Measurements from ENCODE around the gene POLR1G.

- no peak for TF ChIP-seq RAD21 (IDR thresholded peaks at IDR 0.05; ENCODE audit: low read depth)
- TF ChIP-seq, protein P1, sequence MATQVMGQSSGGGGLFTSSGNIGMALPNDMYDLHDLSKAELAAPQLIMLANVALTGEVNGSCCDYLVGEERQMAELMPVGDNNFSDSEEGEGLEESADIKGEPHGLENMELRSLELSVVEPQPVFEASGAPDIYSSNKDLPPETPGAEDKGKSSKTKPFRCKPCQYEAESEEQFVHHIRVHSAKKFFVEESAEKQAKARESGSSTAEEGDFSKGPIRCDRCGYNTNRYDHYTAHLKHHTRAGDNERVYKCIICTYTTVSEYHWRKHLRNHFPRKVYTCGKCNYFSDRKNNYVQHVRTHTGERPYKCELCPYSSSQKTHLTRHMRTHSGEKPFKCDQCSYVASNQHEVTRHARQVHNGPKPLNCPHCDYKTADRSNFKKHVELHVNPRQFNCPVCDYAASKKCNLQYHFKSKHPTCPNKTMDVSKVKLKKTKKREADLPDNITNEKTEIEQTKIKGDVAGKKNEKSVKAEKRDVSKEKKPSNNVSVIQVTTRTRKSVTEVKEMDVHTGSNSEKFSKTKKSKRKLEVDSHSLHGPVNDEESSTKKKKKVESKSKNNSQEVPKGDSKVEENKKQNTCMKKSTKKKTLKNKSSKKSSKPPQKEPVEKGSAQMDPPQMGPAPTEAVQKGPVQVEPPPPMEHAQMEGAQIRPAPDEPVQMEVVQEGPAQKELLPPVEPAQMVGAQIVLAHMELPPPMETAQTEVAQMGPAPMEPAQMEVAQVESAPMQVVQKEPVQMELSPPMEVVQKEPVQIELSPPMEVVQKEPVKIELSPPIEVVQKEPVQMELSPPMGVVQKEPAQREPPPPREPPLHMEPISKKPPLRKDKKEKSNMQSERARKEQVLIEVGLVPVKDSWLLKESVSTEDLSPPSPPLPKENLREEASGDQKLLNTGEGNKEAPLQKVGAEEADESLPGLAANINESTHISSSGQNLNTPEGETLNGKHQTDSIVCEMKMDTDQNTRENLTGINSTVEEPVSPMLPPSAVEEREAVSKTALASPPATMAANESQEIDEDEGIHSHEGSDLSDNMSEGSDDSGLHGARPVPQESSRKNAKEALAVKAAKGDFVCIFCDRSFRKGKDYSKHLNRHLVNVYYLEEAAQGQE (IDR thresholded peaks at IDR 0.05; ENCODE audit: low read depth) = no peak
- TF ChIP-seq MAX (IDR thresholded peaks at IDR 0.05) = no peak
- no peak for TF ChIP-seq CREB1 (IDR thresholded peaks at IDR 0.05; ENCODE audit: low read depth)
- no peak for TF ChIP-seq EP300 (IDR thresholded peaks at IDR 0.05; ENCODE audit: borderline replicate concordance)
- no peak for TF ChIP-seq EGR1 (IDR thresholded peaks at IDR 0.05)
- no peak for TF ChIP-seq USF1 (IDR thresholded peaks at IDR 0.05)
- TF ChIP-seq YY1 (IDR thresholded peaks at IDR 0.05; ENCODE audit: low read depth) = no peak
- no peak for TF ChIP-seq ZBTB7A (IDR thresholded peaks at IDR 0.05; ENCODE audit: low read depth)
- no peak for TF ChIP-seq TCF12 (IDR thresholded peaks at IDR 0.05; ENCODE audit: low read depth)
These were observed 42.5 kb upstream of the POLR1G start for GRCh38 chr19:45363861-45364459.

Data from Ishikawa (cell line).